ENCODE measurements around the gene FXYD5.

DNA sequence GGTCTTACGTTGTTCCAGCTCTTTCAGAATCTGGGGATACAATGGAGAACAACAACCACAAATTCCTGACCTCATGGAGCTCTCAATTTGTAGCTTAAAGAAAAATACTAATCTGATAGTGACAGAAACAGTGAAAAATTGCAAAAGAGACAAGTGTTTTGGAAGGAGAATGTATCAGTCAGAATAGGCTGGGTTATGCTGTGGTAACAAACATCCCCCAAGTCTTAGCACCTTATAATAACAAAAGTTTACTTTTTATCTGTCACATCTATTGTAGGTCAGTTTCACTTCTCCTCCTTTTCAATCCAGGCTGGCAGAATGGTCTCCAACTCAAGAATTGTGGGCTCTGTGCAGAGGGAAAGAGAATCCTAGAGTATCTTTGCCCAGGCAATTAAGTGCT lies 64.5 kb downstream of the FXYD5 start:
- TF ChIP-seq, protein P1, sequence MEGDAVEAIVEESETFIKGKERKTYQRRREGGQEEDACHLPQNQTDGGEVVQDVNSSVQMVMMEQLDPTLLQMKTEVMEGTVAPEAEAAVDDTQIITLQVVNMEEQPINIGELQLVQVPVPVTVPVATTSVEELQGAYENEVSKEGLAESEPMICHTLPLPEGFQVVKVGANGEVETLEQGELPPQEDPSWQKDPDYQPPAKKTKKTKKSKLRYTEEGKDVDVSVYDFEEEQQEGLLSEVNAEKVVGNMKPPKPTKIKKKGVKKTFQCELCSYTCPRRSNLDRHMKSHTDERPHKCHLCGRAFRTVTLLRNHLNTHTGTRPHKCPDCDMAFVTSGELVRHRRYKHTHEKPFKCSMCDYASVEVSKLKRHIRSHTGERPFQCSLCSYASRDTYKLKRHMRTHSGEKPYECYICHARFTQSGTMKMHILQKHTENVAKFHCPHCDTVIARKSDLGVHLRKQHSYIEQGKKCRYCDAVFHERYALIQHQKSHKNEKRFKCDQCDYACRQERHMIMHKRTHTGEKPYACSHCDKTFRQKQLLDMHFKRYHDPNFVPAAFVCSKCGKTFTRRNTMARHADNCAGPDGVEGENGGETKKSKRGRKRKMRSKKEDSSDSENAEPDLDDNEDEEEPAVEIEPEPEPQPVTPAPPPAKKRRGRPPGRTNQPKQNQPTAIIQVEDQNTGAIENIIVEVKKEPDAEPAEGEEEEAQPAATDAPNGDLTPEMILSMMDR (conservative IDR thresholded peaks at IDR 0.05): no peak
- no peak for TF ChIP-seq EZH2 (IDR thresholded peaks at IDR 0.05; ENCODE audit: low read depth)

Data from PC-9 (cell line).